ENCODE measurements around the gene POLR2L.
A peak's percentile ranks its signal among the peaks of the same experiment; 100 is the strongest.

Gene POLR2L

DNA sequence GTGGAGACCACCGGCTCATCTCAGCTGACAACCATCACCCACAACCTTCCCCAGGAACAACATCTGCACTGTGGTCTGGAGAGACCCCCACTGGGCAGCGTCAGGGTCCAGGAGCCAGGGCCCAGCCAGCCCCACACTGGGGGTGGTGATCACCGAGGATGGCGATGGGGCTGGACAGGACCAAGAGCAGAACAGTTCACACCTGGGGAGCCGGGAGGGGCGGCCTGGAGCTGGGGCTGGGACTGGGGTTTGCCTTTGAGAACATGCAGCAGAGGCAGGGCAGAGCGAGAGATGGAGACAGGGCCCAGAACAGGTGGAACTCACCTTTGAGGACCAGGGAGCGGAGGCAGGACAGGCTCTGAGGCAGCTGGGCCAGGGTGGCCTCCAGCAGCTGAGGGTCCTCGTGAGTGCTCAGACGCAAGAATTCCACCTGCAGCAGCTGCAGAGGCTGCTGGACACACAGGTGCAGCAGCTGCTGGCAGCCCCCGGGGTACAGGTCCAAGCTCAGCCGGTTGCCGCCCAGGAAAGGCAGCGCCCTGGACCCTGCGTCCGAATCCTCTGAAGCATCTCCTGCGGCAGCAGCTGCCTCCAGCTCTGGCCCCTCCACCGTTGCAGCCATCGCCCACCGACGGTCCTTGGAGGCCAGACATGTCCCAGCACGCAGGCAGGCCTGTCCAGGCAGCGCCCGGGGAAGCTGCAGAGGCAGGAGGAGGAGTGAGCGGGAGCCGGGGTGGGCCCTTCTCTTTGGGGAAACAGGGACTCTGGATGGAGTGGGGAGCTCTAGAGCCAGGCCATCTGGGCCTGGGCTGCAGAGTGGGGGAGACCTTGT, 38.3 kb downstream of the POLR2L start:
- peak overlapping the region; percentile 88 for H3K4me3 ChIP-seq (ENCODE audit: low read length)
- TF ChIP-seq ZNF274 (IDR thresholded peaks at IDR 0.05; ENCODE audit: low read depth, low read length) = no peak

DNA sequence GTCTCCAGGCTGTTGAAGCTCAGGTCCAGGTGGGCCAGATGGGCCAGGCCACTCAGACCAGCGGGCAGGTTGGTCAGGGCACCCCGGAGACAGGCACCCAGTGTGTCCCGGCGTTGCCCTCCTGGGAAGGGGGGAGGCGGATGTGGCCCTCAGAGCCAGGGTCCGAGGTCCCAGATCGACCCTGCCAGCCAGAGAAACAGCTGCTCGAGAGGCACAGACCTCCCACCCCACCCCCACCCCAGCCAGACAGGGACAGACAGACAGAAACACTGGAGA, 38.9 kb downstream of the POLR2L start:
- H3K4me3 ChIP-seq (ENCODE audit: low read length) = peak overlapping the region; percentile 88; the same call in 1 of the 2 replicates
- no peak for TF ChIP-seq ZNF274 (IDR thresholded peaks at IDR 0.05; ENCODE audit: low read depth, low read length)

DNA sequence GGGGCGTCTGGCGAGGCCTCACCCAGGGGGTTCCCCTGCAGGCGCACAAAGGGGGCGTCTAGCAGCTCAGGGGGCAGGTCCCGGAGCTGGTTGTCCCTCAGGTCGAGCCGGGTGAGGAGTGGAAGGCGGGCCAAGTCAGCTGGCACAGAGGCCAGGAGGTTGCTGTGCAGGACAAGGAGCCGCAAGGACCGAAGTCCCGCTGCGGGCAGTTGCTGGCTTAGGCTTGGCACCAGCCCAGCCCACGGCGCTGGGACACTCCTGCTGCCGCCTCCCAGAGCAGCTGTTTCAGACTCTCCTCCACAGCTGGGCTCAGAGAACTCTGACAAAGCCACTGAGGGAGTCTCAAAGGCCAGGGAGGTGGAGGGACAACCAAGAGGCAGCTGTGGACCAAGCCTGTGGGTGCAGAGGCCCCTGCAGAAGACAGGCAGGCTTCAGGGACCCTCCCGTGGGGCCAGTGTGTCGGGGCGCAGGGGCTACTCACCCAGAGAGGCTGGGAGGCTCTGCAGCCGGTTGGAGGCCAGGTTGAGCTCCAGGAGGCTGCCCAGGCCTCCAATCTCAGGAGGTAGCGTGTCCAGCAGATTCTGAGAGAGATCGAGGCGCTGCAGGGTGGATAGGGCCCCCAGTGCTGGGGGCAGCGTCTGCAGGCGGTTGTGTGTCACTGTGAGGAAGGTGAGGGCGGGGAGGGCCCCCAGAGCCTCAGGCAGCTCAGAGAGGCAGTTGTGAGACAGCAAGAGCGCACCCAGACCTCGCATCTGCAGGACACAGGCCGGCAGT, 39.4 kb downstream of the POLR2L start:
- no peak for TF ChIP-seq ZNF274 (IDR thresholded peaks at IDR 0.05; ENCODE audit: low read depth, low read length)
- no peak overlapping the region; the same call in 1 of the 2 replicates for H3K4me3 ChIP-seq (ENCODE audit: low read length)

DNA sequence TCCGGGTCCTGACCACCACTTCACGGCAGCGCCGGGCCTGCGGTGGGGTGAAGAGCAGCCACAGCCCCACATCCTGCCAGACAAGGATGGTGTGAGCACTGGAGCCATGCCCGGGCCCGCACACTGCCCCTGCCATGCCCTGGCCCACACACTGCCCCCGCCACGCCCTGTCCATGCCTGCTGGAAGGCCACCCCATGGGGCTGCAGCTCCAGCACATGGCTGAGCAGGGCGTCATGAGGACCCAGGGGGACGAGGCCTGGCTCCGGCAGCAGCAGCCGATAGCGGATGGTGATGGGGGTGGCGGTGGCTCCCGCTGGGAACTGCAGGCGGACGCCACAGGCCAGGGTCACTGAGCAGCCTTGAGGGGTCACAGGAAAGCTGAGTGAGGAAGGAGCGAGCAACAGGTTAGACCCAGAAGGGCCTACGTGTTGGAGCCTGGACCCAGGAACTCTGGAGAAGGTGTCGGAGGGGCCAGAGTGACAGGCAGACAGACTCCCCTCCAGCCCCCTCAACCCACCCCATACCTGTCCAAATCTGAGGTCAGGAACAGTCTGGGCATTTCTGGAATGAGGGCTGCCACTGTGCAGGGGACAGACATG, 40.2 kb downstream of the POLR2L start:
- TF ChIP-seq ZNF274 (IDR thresholded peaks at IDR 0.05; ENCODE audit: low read depth, low read length) = no peak
- no peak overlapping the region for H3K4me3 ChIP-seq (ENCODE audit: low read length)

DNA sequence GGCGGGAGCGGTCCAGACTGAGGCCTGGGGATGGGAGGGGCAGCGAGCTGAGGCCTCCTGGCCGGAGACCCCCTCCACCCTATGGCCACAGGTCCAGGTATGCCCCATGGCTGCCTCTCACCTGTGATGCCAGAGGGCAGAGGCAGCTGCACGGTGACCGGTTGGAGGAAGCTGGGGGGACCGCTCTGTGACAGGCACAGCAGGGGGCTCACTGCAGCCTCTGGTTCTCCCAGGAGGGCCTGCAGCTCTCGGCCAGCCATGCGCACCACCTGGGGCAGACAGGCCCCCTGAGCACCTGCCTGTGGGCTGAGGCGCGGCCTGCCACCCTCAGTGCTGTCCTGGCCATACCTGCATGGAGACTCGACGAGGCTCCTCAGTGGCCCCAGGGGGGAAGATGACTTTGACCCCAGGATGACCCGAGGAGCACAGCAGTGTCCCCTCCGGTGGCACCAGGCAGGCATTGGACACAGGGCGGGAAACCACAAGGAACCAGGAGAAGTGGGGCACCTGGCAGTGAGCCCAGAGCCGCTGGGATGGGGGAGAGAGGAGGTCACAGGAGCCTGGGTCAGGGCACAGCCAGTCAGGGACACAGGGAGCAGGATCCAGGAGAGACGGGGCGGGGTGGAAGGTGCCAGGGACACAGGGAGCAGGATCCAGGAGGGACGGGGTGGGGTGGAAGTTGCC, 41.1 kb downstream of the POLR2L start:
- no peak overlapping the region for H3K4me3 ChIP-seq (ENCODE audit: low read length)
- TF ChIP-seq ZNF274 (IDR thresholded peaks at IDR 0.05; ENCODE audit: low read depth, low read length) = no peak

DNA sequence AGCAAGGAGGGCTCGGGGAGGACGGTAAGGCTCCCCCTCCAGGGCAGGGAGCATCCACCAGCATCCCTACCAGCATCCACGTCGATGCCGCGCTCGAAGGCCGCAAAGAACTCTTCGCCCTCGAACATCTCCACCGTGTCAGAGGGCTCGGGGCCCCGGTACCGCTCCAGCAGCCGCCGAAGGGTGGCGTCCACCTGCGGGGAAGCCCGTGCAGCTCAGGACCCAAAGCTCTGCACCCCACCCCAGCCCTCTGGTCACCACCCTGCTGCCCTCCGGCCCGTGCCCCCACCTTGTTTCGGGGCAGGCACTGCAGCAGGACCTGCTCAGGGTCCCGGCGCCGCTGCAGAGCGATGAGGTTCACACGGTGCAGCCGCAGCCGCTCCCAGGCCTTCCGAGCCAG, 41.9 kb downstream of the POLR2L start:
- TF ChIP-seq ZNF274 (IDR thresholded peaks at IDR 0.05; ENCODE audit: low read depth, low read length) = no peak
- H3K4me3 ChIP-seq (ENCODE audit: low read length) = no peak overlapping the region

DNA sequence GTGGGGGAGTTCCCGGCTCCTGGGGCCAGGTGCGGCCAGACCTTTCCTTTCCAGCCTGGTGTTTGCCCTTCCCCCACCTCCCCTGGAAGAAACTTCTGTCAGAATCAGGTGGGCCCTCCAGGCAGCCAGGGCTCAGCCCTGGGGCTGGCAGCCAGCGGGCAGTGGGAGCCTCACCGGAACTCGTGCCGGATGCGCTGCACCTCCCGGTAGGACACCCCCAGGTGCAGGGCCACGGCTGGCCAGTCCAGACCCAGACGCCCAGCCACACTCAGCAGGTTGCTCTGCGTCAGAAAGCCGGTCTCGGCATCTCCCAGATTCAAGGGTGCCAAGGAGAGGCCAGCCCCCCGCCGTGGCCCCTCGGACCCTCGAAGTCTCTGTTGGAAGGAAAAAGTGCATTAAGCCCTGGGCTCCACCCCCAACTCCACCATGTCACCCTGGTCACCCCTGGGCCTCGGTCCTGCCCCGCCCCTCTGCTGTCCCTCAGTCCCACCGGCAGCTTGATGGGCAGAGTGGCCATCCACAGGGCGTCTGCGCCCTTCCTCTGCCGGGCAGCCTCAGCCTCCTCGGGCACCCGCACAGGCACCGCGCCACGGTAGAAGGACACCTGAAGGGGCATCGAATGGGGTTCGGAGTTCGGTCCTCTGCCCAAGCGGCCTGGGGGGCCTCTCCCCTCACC, 42.5 kb downstream of the POLR2L start:
- no peak for TF ChIP-seq ZNF274 (IDR thresholded peaks at IDR 0.05; ENCODE audit: low read depth, low read length)
- H3K4me3 ChIP-seq (ENCODE audit: low read length) = no peak overlapping the region

DNA sequence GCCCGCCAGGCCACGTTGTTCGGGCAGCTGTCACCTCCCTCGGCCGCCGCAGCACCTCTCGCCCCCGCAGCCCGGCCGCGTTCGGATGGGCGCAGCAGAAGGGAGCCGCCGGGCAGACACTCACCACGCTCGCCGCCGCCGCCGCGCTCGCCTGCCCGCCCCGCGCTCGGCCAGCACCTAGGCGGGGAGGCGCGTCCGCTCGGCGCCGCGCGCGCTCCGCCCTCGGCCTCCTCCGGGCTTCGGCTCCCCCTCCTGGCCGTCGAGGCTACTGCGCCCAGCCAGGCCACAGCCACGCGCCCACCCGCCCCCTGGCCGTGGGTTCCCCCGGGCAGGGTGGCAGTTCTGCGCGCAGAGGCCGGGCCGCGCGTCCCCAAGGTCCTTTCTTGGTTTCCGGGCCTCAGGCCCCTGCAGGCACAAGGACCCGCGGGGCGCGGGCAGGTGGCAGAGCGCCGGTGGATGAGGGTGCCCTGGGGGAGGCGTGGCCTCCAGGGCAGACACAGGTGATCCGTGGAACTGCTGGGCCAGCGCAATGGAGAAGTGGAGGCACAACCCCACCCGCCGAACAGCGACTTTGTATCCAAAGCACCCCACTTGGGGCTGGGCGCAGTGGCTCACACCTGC, 44.1 kb downstream of the POLR2L start, which contains the start of gene SLC25A22:
Gene SLC25A22 (minus strand): TSS at position 189 of the 621 bp plus-strand sequence. CDS start 3,275 bp downstream, outside the sequence.
- TF ChIP-seq ZNF274 (IDR thresholded peaks at IDR 0.05; ENCODE audit: low read depth, low read length) = no peak
- peak within 1 kb of the TSS; percentile 67 for H3K4me3 ChIP-seq (ENCODE audit: low read length)

DNA sequence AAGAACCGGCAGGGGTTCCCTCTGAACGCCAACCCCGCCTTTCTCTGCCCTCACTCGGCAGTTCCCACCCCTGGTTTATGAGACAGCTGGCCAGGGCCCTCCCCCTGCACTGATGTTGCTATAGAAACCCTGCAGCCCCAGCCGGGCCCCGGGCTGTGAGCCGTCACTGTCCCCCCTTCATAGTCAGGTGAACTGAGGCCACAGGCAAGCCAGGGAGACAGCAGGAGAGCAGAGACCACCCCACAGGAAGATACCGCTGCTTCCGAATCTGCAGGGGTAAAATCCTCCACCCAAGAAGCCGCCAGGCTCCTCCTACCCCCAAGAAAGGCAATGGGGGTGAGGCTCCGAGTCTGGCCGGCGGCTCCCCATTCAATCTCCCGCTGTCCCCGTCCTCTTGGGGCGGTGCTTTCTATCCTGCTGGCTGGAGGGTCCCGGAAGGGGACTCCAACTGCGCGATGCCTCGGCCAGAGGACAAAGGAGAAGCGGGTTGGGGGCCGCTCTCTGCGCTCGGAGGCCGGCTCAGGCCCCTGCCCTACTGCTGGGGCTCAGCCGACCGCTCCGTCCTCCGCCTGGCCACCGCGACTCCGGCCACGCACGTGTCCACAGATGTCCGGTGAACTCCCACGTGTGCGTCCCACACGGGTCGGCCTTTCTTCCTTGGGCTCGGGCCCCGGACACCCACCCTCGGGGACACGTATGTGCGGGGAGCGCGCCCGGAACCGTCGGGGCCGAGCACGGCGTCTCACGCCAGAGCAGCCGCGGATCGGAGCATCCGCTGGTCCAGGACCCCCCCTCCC, 44.8 kb downstream of the POLR2L start:
- no peak for TF ChIP-seq ZNF274 (IDR thresholded peaks at IDR 0.05; ENCODE audit: low read depth, low read length)

DNA sequence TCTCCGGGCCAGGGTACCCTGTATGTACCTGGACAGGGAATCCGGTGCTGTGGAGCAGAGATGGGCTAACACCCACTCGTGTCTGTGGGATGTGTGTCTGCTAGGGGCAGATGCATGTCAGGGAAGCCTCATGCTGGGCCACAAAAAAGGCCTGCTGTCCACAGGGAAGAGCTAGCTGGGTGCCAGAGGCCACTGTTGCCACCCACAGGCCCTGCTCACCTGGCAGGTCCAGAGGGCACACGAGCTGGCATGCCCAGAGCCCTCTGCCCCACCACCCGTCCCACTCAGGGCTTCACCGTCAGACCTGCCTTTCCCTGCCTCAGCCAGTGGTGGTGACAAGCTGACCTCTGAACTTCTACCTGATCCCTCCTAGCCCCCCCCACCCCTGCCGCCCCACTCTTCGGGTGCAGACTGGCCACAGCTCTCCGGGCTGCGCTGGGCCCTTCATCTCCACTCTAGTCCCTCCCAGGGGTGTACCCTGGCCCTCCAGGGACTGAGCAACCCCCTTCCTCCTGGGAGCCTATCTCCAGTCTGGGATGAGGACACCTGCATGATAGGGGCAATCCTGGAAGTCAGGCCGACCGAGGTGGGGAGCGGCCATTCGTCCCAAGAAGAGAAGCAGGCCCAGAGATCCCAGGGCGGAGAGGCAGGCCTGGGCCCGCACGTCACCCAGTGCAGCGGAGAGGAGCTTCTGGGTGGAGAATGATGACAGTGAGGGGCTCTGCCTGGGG, 45.6 kb downstream of the POLR2L start:
- no peak for TF ChIP-seq ZNF274 (IDR thresholded peaks at IDR 0.05; ENCODE audit: low read depth, low read length)
- peak overlapping the region; percentile 67; the same call in 1 of the 2 replicates for H3K4me3 ChIP-seq (ENCODE audit: low read length)

More for the DNA sequence above, 44.8 kb downstream of the POLR2L start:
- peak overlapping the region; percentile 67 for H3K4me3 ChIP-seq (ENCODE audit: low read length)

DNA sequence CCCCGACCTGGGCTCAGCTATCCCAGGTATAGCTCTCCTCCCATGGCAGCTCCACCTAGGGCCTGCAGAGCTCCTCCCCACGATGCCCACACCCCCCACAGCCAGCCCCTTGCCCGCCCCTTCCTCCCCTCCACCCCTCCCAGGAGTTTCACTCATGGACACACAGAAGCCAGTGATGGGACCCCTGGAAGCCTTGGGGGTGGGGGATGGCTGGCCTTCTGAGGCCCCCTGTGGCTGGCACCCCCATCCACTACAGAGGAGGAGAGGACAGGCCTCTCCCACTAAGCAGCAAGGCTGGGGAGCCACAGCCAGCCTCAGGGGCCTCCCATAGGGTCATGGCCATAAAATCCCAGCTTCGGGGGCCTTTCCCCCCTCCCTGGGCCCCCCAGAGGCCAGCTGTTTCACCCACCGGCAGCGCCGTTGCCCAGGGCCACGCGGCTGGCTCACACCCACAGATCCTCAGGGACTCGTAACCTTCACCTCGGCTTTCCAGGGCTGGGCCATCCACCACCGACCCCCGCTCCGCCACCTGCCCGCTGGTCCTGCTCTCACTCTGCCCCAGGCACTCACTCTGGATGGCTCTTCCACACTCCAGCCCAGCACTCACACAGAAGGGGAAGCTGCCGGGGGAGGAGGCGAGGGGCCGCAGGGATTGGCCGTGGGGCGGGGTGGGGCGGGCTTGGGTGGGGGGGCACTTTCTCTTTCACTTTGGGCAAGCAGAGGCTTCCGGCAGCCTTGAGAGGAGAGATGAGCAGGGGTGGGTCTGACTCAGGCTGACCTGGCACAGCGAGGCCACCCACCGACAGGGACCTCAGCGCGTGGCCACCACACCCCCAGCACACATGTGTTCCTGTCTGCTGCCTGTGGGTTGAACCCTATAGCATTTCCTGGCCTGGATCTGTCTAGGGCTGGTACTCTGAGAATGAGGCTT, 46.4 kb downstream of the POLR2L start:
- no peak for TF ChIP-seq ZNF274 (IDR thresholded peaks at IDR 0.05; ENCODE audit: low read depth, low read length)
- peak overlapping the region; percentile 87 for H3K4me3 ChIP-seq (ENCODE audit: low read length)
